Body of pancreas (tissue), 4 donors: Measurements from ENCODE around the gene ADORA2A.

ENCODE experiments used
- POLR2A ChIP-seq, 3 donors: fragments of 450-650 bp; IDR thresholded peaks; one replicate each; pipeline ENCODE4 v1.6.1; 2016; ENCODE audit warnings: antibody characterized with exemption in 3 of 3, mild to moderate bottlenecking in 2 of 3
- TF ChIP-seq, protein P1 (sequence below), 7 experiments: fragments of 450-650 bp in 4 of 7; fragments of 200-600 bp in 3 of 7; sonication (generic) in 3 of 7; IDR thresholded peaks; one replicate each; pipeline ENCODE4 v1.5.1; 2016 to 2019; ENCODE audit warnings: antibody characterized with exemption in 7 of 7

GRCh38 chr22:24393012-24393559 is 34.3 kb upstream of the ADORA2A start:
- TF ChIP-seq, protein P1, sequence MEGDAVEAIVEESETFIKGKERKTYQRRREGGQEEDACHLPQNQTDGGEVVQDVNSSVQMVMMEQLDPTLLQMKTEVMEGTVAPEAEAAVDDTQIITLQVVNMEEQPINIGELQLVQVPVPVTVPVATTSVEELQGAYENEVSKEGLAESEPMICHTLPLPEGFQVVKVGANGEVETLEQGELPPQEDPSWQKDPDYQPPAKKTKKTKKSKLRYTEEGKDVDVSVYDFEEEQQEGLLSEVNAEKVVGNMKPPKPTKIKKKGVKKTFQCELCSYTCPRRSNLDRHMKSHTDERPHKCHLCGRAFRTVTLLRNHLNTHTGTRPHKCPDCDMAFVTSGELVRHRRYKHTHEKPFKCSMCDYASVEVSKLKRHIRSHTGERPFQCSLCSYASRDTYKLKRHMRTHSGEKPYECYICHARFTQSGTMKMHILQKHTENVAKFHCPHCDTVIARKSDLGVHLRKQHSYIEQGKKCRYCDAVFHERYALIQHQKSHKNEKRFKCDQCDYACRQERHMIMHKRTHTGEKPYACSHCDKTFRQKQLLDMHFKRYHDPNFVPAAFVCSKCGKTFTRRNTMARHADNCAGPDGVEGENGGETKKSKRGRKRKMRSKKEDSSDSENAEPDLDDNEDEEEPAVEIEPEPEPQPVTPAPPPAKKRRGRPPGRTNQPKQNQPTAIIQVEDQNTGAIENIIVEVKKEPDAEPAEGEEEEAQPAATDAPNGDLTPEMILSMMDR (IDR thresholded peaks at IDR 0.05), result no peak
- TF ChIP-seq POLR2A (IDR thresholded peaks at IDR 0.05), result no peak
